Measurements from ENCODE around the gene VEGFD.

VEGFD gene

GRCh38 chrX:15301924-15302323, 82.3 kb downstream of the VEGFD start:
- no peak for DNase-seq (ENCODE audit: low read depth)
- H3K4me3 ChIP-seq (ENCODE audit: low read depth, low read length), result no peak overlapping the region
- no peak for TF ChIP-seq CTCF (IDR thresholded peaks at IDR 0.05; ENCODE audit: low read depth, low read length, missing control alignments)
- in situ Hi-C loops (cut with HindIII; ENCODE audit: low sequenced_read_pairs), result no loop called here

DNA sequence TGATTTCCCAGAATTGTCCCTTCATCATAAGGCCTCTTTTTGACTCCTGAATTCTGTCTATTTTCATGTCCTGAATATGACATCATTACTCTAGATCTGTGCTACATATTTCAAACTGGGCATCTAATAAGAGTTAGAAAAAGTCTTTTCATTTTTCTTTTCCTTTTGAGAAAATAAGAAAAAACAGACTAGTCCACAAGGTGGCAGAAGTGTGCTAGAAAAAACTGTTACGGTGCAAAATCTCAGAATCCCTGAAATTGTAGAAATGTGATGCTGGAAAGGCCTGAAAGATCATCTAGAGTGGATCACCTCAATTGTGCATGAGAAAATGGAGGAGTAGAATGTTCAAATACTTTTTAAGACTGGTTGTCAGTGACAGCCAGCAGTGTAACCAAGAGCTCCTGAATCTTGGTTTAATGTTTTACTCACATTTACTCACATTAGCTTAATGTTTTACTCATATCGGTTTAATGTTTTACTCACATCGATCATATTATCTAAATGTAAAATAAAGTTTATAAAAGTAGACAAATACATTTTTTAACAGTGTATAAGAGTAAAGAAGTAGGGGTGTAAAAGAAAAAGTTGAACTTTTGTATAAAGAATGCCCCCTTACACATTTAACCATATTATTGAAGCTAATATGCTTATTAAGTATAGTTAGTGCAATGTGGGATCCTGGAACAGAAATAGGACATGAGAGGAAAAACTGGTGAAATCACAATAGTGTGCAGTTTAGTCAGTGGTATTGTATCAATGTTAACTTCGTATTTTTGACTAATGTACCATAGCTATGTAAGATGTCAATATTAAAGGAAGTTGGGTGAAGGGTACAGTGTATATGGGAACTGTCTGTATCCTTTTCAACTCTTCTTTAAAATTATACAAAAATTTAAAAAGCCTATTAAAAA, 84.0 kb downstream of the VEGFD start:
- in situ Hi-C loops (cut with HindIII; ENCODE audit: low sequenced_read_pairs), result no loop called here
- no peak for DNase-seq (ENCODE audit: low read depth)
- peak; percentile 42 for TF ChIP-seq CTCF (IDR thresholded peaks at IDR 0.05; ENCODE audit: low read depth, low read length, missing control alignments)
- no peak overlapping the region for H3K4me3 ChIP-seq (ENCODE audit: low read depth, low read length)

DNA sequence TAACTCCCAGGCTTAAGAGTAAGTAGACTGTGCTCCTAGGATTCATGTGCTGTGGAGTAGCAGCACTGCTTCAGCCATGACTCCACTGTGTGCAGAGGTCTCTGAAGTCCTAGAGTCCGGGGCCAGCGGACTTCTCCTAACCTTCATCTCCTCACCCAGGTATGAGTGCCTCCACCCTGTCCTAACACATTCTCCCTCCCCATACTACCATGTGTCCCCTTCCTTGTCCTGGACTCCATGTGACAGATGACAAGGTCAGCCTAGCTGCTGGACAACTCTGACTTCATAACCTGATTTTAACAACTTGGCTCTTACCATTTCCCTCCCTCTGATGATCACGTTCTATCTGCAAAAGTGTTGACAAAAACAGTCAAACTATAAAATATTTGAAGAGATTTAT, 85.4 kb downstream of the VEGFD start:
- TF ChIP-seq CTCF (IDR thresholded peaks at IDR 0.05; ENCODE audit: low read depth, low read length, missing control alignments), result no peak
- no peak overlapping the region for H3K4me3 ChIP-seq (ENCODE audit: low read depth, low read length)
- in situ Hi-C loops (cut with HindIII; ENCODE audit: low sequenced_read_pairs), result no loop called here
- DNase-seq (ENCODE audit: low read depth), result no peak

DNA sequence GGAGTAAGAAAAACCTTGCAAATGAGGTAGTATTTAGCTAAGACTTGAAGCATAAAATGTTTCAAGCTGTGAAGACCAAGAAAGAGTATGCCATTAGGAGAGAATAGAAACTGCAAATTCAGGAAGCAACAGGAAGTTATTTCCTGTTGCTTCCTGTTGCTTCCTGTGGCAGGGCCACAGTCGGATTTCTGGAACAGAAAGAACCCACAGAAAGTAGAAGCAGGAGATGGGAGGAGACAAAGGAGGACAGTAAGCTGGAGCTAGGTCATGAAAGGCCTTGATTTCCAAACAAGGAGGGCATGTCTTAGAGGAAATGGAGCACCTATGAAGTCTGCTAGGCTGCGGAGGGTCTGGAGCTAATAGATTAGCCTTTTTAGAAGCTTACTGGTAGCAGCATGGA, 86.0 kb downstream of the VEGFD start:
- no peak overlapping the region for H3K4me3 ChIP-seq (ENCODE audit: low read depth, low read length)
- in situ Hi-C loops (cut with HindIII; ENCODE audit: low sequenced_read_pairs), result no loop called here
- TF ChIP-seq CTCF (IDR thresholded peaks at IDR 0.05; ENCODE audit: low read depth, low read length, missing control alignments), result no peak
- no peak for DNase-seq (ENCODE audit: low read depth)

All from astrocyte of the cerebellum (primary cell).